Activated B cell treated with CpG ODN at 0.5 μM for 24 hours (primary cell): ENCODE measurements around the gene SPHK2. TPM values are rescaled to one million over a fixed set of nuclear protein-coding genes. Genes with fewer than 3 reads are reported as not detected.
A peak's percentile ranks its signal among the peaks of the same experiment; 100 is the strongest.

Experiments
- ATAC-seq: fragments of 200-7000 bp; cut with Tn5 transposase; one replicate; pipeline ENCODE4 v1.10.0; 2021; ENCODE audit warnings: low read depth, mild to moderate bottlenecking, moderate library complexity
- CTCF ChIA-PET: fragments of 350-600 bp; sonication (Branson Sonifier 250); formaldehyde crosslinking; loops from one replicate; lab custom pipeline; 2021; ENCODE audit warnings: antibody characterized with exemption; lab: Charles Lee
- POLR2A ChIA-PET: fragments of 350-600 bp; sonication (Branson Sonifier 250); formaldehyde crosslinking; loops from one replicate; lab custom pipeline; 2021; ENCODE audit warnings: antibody characterized with exemption; lab: Charles Lee
- DNase-seq: peaks from one replicate; pipeline ENCODE4 v3.0.0; 2022
- H3K27ac Mint-ChIP-seq: one replicate; pipeline ENCODE4 v1.8.0; 2020; ENCODE audit warnings: mixed read lengths
- H3K27me3 Mint-ChIP-seq: one replicate; pipeline ENCODE4 v1.8.0; 2021; ENCODE audit warnings: mixed read lengths
- H3K36me3 Mint-ChIP-seq: one replicate; pipeline ENCODE4 v1.8.0; 2021; ENCODE audit warnings: low read depth, mixed read lengths
- H3K4me1 Mint-ChIP-seq: one replicate; pipeline ENCODE4 v1.8.0; 2021; ENCODE audit warnings: mixed read lengths
- H3K4me3 Mint-ChIP-seq: one replicate; pipeline ENCODE4 v1.8.0; 2020; ENCODE audit warnings: mild to moderate bottlenecking, mixed read lengths
- H3K9me3 Mint-ChIP-seq: one replicate; pipeline ENCODE4 v1.8.0; 2020; ENCODE audit warnings: mixed read lengths
- CTCF ChIP-seq: fragments of 200-600 bp; IDR thresholded peaks from one replicate; pipeline ENCODE4 v1.8.0; 2022; ENCODE audit warnings: antibody characterized with exemption, mild to moderate bottlenecking
- intact Hi-C: fragments of 100-400 bp; cut with micrococcal nuclease; formaldehyde crosslinking; loops from one replicate; pipeline ENCODE4 v1.15.1; 2024
- total RNA-seq: library from RNA; stranded (reverse); gene quantifications from 2 replicates; pipeline ENCODE4 v1.2.3, GENCODE V29; 2022

SPHK2 gene
- total RNA-seq, 1 donor from 2014 or later, result 48.5 TPM

DNA sequence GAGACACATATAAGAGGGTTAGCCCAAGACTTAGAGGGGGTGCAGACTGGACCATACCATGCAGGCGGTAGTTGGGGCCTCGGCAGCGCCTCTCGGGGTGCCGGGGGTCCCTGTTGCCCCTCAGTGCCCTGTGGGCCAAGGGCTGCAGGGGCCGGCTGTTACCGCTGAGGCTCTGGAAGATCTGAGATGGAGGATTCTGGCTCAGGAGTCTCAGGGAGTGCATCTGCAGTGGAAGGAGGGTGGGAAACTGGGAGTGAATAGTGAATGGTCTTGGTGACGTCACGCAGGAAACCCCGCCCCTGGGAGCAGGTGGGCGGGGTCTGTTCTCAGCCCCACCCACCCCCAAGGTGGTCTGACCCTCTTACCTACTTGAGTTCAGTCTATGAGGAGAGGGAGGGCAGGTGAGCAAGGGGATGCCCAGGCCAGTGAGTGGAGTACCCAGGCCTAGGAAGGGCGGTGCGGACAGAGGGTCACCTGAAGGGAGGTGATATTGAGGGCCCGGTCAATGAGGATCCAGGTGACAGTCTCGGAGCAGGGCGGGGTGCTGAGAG is 19.6 kb downstream of the SPHK2 start:
- Mint-ChIP-seq H3K36me3 (peaks cover 6% of the 10 kb centered on the region), H3K27ac (peak overlapping the region; percentile 99), H3K4me1 (peaks cover 53% of the 10 kb centered on the region), H3K4me3 (peak overlapping the region; percentile 93), H3K9me3 (no peaks in the 10 kb centered on the region), H3K27me3 (no peaks in the 10 kb centered on the region)
- no peak for TF ChIP-seq CTCF
- DNase-seq (no peak), ATAC-seq (no peak)
- intact Hi-C loops, result loop anchor here (1.0 to 10.0 kb wide), 10 partner anchors 7 to 1238 kb away; partner anchors contain the start of genes AKT1S1, BCAT2, C19orf73 and CA11
- ChIA-PET POLR2A (interaction anchor here (4.8 kb wide), 2 partner anchors 15 to 19 kb away, joined by 53 to 67 read pairs; partner anchors contain the start of genes RPL18 and SPHK2), CTCF (no interaction called here)

DNA sequence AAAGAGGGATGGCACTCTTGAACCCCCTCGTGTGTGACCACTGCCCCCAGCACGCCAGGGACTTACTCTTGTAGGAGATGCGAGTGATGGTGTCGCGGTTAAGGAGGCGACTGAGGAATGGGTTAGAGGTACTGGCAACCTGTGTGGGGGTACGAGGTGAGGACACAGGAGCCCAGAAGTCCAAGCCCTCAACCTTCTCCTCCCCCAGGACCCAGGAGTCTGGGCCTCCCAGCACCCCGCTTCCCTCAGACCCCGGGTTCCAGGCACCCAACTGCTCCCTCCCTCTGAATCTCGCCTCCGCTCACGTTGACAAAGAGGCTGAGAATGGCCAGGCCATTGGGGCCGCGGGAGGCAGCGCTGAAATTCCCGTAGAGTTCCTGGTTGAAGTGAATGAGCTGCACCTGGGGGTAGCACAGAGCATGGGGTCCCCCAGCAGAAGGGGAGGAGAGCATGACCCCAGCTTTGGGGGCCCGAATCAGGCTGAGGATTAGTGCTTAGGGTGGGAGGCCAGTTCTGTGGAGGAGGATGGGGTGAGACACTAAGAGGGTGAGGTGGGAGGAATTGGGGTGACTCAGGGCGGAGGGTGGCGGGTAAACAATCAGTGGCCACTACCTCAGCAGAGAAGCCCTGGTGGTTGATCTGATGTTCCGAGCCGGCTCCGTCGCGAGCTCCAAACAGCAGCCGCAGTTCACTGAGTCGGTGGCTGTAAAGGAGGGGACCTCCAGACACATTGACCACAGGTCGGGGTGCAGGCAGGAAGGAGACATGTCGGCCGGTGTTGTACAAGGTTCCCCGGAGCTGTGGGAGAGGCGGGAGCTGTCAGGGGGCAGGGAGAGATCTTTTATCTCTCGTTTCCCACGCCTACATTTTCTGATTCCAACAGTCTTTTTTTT is 20.4 kb downstream of the SPHK2 start:
- no peak for DNase-seq
- POLR2A ChIA-PET, result interaction anchor here (0.7 to 4.8 kb wide), 4 partner anchors 16 to 528 kb away, joined by 4 to 67 read pairs (median 28); partner anchors contain the start of genes RPL18 and SPHK2

DNA sequence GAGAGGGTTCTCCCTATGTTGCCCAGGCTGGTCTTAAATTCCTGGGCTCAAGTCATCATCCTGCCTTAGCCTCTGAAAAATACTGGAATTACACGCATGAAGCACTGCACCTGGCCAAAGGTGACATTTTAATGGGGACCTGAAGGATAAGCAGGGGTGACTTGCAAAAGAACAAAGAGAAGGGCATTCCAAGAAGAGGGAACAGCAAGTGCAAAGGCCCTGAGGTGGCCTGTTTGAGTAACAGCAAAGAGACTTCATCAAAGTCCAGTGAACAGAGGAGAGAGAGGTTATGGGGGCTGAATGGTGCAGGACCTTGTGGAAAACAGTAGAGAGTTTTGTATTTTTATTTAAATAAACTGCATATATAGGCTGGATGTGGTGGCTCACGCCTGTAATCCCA is 22.5 kb downstream of the SPHK2 start:
- peaks cover 5% of the 10 kb centered on the region for H3K36me3 Mint-ChIP-seq
- ATAC-seq, result no peak
- ChIA-PET POLR2A (interaction anchor here (0.6 to 0.8 kb wide), 3 partner anchors 18 to 384 kb away, joined by 3 to 14 read pairs (median 5); no protein-coding TSS in a partner anchor), CTCF (no interaction called here)
- H3K9me3 Mint-ChIP-seq, result no peaks in the 10 kb centered on the region
- DNase-seq, result no peak
- intact Hi-C loops, result no loop called here
- TF ChIP-seq CTCF, result no peak
- H3K4me3 Mint-ChIP-seq, result no peak overlapping the region
- peak overlapping the region; percentile 27 for H3K27ac Mint-ChIP-seq
- H3K27me3 Mint-ChIP-seq, result no peaks in the 10 kb centered on the region
- peaks cover 46% of the 10 kb centered on the region for H3K4me1 Mint-ChIP-seq

More for the DNA sequence above, 20.4 kb downstream of the SPHK2 start:
- H3K4me1 Mint-ChIP-seq, result peaks cover 50% of the 10 kb centered on the region
- CTCF ChIA-PET, result no interaction called here
- no peak for TF ChIP-seq CTCF
- peak overlapping the region; percentile 7 for H3K4me3 Mint-ChIP-seq
- ATAC-seq, result no peak
- peaks cover 6% of the 10 kb centered on the region for H3K36me3 Mint-ChIP-seq
- intact Hi-C loops, result loop anchor here (2.0 to 10.0 kb wide), 7 partner anchors 99 to 1237 kb away; partner anchors contain the start of genes AKT1S1, C19orf73, LIN7B and PPFIA3
- no peaks in the 10 kb centered on the region for H3K27me3 Mint-ChIP-seq
- H3K27ac Mint-ChIP-seq, result peak overlapping the region; percentile 68
- no peaks in the 10 kb centered on the region for H3K9me3 Mint-ChIP-seq

GRCh38 chr19:48642862-48643261 is 23.6 kb downstream of the SPHK2 start:
- POLR2A ChIA-PET, result interaction anchor here (0.7 to 1.1 kb wide), 2 partner anchors 16 to 24 kb away, joined by 3 to 4 read pairs; partner anchors contain the start of genes RPL18 and SPHK2
- DNase-seq (no peak), ATAC-seq (no peak)
- intact Hi-C loops, result no loop called here
- peaks cover 55% of the 10 kb centered on the region for H3K4me1 Mint-ChIP-seq
- H3K36me3 Mint-ChIP-seq, result peaks cover 5% of the 10 kb centered on the region
- H3K4me3 Mint-ChIP-seq, result no peak overlapping the region
- CTCF ChIA-PET, result no interaction called here
- H3K27ac Mint-ChIP-seq, result peak overlapping the region; percentile 7
- no peaks in the 10 kb centered on the region for H3K9me3 Mint-ChIP-seq
- H3K27me3 Mint-ChIP-seq, result no peaks in the 10 kb centered on the region
- TF ChIP-seq CTCF, result no peak
